ENCODE results near the gene DOCK1.

GRCh38 chr10:127318396-127318795 is 413.2 kb downstream of the DOCK1 start:
- TF ChIP-seq CTCF (IDR thresholded peaks at IDR 0.05): no peak
- no peak for TF ChIP-seq POLR2AphosphoS5 (IDR thresholded peaks at IDR 0.05)
- no peak for TF ChIP-seq POLR2A (IDR thresholded peaks at IDR 0.05)

All from breast epithelium (tissue), 3 donors.